HepG2 (cell line): ENCODE data around the gene AP2B1.

Source experiments
- CAMTA2 ChIP-seq: sonication (generic); formaldehyde crosslinking; IDR thresholded peaks from 2 replicates; pipeline ENCODE4 v1.4.0; 2020; ENCODE audit warnings: mild to moderate bottlenecking, missing genetic modification reagents, borderline replicate concordance
- CBX5 ChIP-seq: sonication (generic); formaldehyde crosslinking; IDR thresholded peaks from 2 replicates; pipeline ENCODE4 v1.4.0; 2020; ENCODE audit warnings: missing genetic modification reagents, borderline replicate concordance
- EEA1 ChIP-seq: sonication (generic); formaldehyde crosslinking; IDR thresholded peaks from 2 replicates; pipeline ENCODE4 v1.5.1; 2020; ENCODE audit warnings: mild to moderate bottlenecking, missing genetic modification reagents, borderline replicate concordance
- PHF8 ChIP-seq: sonication (generic); formaldehyde crosslinking; IDR thresholded peaks from 2 replicates; pipeline ENCODE4 v1.5.0; 2020; ENCODE audit warnings: missing genetic modification reagents
- POLR2A ChIP-seq, 2 experiments: IDR thresholded peaks; 2 replicates each; pipeline ENCODE4 v1.6.1; 2011; ENCODE audit warnings: low read depth in 2 of 2, low read length in 2 of 2, mild to moderate bottlenecking in 1 of 2, moderate library complexity in 1 of 2; ENCODE audit not compliant: insufficient read depth in 1 of 2
- SIN3B ChIP-seq: fragments of 150-350 bp; IDR thresholded peaks from 2 replicates; pipeline ENCODE4 v1.6.1; 2014; ENCODE audit warnings: low read length
- SP1 ChIP-seq, 2 experiments: fragments of 450-650 bp in 1 of 2; sonication (generic) in 1 of 2; formaldehyde crosslinking in 1 of 2; IDR thresholded peaks; 2 replicates each; pipeline versions ENCODE4 v1.4.0 to v1.6.1; 2016 to 2020; ENCODE audit warnings: missing genetic modification reagents in 1 of 2
- ZNF335 ChIP-seq: sonication (generic); formaldehyde crosslinking; IDR thresholded peaks from 2 replicates; pipeline ENCODE4 v1.4.0; 2020; ENCODE audit warnings: missing genetic modification reagents
- TF ChIP-seq, protein P1 (sequence below): sonication (generic); formaldehyde crosslinking; IDR thresholded peaks from 2 replicates; pipeline ENCODE4 v1.5.0; 2020; ENCODE audit warnings: mild to moderate bottlenecking, missing genetic modification reagents, moderate library complexity
- TF ChIP-seq, protein P2 (sequence below): sonication (generic); formaldehyde crosslinking; IDR thresholded peaks from 2 replicates; pipeline ENCODE4 v1.8.1; 2022; ENCODE audit warnings: mild to moderate bottlenecking, missing genetic modification reagents
- TF ChIP-seq, protein P3 (sequence below): sonication (generic); formaldehyde crosslinking; IDR thresholded peaks from 2 replicates; pipeline ENCODE4 v1.8.0; 2022; ENCODE audit warnings: mild to moderate bottlenecking, missing genetic modification reagents

DNA sequence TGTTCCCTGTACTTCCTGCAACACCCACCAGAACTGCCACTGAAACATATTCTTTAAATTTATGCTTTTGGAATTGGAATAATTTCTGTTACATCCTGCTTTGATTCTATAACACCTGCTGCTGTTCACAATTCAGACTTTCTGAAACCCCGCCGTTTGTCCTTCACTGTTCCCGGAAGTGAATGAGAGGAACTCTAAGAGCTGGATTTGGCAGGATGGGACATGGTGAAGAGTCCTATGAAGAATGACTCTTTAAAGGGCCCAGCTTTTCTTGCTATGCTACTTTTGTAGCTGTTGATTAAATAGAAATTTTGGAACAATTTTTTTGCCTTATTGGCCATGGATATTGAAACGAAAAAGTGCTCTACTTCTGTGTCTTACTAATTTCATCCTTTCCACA lies 8.9 kb downstream of the AP2B1 start:
- no peak for TF ChIP-seq ZNF335 (CRISPR knock-in tag)
- TF ChIP-seq CBX5 (CRISPR knock-in tag), result no peak
- TF ChIP-seq, protein P1, sequence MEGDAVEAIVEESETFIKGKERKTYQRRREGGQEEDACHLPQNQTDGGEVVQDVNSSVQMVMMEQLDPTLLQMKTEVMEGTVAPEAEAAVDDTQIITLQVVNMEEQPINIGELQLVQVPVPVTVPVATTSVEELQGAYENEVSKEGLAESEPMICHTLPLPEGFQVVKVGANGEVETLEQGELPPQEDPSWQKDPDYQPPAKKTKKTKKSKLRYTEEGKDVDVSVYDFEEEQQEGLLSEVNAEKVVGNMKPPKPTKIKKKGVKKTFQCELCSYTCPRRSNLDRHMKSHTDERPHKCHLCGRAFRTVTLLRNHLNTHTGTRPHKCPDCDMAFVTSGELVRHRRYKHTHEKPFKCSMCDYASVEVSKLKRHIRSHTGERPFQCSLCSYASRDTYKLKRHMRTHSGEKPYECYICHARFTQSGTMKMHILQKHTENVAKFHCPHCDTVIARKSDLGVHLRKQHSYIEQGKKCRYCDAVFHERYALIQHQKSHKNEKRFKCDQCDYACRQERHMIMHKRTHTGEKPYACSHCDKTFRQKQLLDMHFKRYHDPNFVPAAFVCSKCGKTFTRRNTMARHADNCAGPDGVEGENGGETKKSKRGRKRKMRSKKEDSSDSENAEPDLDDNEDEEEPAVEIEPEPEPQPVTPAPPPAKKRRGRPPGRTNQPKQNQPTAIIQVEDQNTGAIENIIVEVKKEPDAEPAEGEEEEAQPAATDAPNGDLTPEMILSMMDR, result no peak
- TF ChIP-seq POLR2A (IDR thresholded peaks at IDR 0.05; ENCODE audit: insufficient read depth in 1 of 2, low read depth in 2 of 2, low read length in 2 of 2), result no peak
- TF ChIP-seq PHF8 (CRISPR knock-in tag), result no peak
- TF ChIP-seq, protein P2, sequence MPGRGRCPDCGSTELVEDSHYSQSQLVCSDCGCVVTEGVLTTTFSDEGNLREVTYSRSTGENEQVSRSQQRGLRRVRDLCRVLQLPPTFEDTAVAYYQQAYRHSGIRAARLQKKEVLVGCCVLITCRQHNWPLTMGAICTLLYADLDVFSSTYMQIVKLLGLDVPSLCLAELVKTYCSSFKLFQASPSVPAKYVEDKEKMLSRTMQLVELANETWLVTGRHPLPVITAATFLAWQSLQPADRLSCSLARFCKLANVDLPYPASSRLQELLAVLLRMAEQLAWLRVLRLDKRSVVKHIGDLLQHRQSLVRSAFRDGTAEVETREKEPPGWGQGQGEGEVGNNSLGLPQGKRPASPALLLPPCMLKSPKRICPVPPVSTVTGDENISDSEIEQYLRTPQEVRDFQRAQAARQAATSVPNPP, result no peak
- TF ChIP-seq SIN3B, result no peak
- TF ChIP-seq, protein P3, sequence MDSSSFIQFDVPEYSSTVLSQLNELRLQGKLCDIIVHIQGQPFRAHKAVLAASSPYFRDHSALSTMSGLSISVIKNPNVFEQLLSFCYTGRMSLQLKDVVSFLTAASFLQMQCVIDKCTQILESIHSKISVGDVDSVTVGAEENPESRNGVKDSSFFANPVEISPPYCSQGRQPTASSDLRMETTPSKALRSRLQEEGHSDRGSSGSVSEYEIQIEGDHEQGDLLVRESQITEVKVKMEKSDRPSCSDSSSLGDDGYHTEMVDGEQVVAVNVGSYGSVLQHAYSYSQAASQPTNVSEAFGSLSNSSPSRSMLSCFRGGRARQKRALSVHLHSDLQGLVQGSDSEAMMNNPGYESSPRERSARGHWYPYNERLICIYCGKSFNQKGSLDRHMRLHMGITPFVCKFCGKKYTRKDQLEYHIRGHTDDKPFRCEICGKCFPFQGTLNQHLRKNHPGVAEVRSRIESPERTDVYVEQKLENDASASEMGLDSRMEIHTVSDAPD, result no peak
- TF ChIP-seq CAMTA2 (CRISPR knock-in tag), result no peak
- no peak for TF ChIP-seq EEA1 (CRISPR knock-in tag)
- no peak for TF ChIP-seq SP1 (IDR thresholded peaks at IDR 0.05)
- no peak for TF ChIP-seq SP1 (CRISPR knock-in tag; IDR thresholded peaks at IDR 0.05)
